Measurements from ENCODE around the gene C19orf25. TPM values are rescaled to one million over a fixed set of nuclear protein-coding genes. Genes with fewer than 3 reads are reported as not detected.
"Not testable (repeated sequence)": the region's sequence is repeated elsewhere in the genome, so short reads cannot be mapped to it uniquely, and the experiment has no call there.

Gene C19orf25
- total RNA-seq, 4 donors from 2014 or later, result 21.6 to 43.6 (median 29.8) TPM

- TF ChIP-seq EP300 (IDR thresholded peaks at IDR 0.05) (no peak), CTCF (IDR thresholded peaks at IDR 0.05) (no peak), POLR2A (IDR thresholded peaks at IDR 0.05; ENCODE audit: low read depth) (no peak), POLR2AphosphoS5 (IDR thresholded peaks at IDR 0.05) (no peak)
- no peaks in the 10 kb centered on the region for H3K9me3 ChIP-seq
- no peak overlapping the region for H3K27ac ChIP-seq (replicated peaks in 1 of 4)
- 92% methylated on average over 2 of the region's 9 CpGs for WGBS
- intact Hi-C loops (cut with DNase I), result loop anchor here (10.0 kb wide), 1 partner anchor 74 kb away; the partner anchor contains the start of gene ADAMTSL5
- peaks cover 29 to 47% (median 42%) of the 10 kb centered on the region in 4 donors for H3K4me1 ChIP-seq
- no peak overlapping the region for H3K4me3 ChIP-seq
- DNase-seq (ENCODE audit: extremely low spot score), result no peak
- peaks cover 27 to 38% (median 36%) of the 10 kb centered on the region in 4 donors for H3K36me3 ChIP-seq
- peaks cover 0 to 9% (median 9%) of the 10 kb centered on the region in 4 donors for H3K27me3 ChIP-seq
These were observed 38.0 kb downstream of the C19orf25 start for GRCh38 chr19:1441022-1441426.

- H3K36me3 ChIP-seq, result peaks cover 30 to 44% (median 40%) of the 10 kb centered on the region in 4 donors
- no peak overlapping the region for H3K4me3 ChIP-seq
- peaks cover 23 to 41% (median 36%) of the 10 kb centered on the region in 4 donors for H3K4me1 ChIP-seq
- no peak for TF ChIP-seq EP300 (IDR thresholded peaks at IDR 0.05)
- no peak for TF ChIP-seq POLR2AphosphoS5 (IDR thresholded peaks at IDR 0.05)
- TF ChIP-seq POLR2A (IDR thresholded peaks at IDR 0.05; ENCODE audit: low read depth), result no peak
- no peak for TF ChIP-seq CTCF (IDR thresholded peaks at IDR 0.05)
- no peaks in the 10 kb centered on the region for H3K9me3 ChIP-seq
- WGBS, result 82% methylated on average over 7 of the region's 15 CpGs
- H3K27ac ChIP-seq (replicated peaks in 1 of 4), result no peak overlapping the region
- intact Hi-C loops (cut with DNase I), result loop anchor here (10.0 kb wide), 1 partner anchor 74 kb away; the partner anchor contains the start of gene ADAMTSL5
- DNase-seq (ENCODE audit: extremely low spot score), result no peak
- peaks cover 0 to 3% (median 3%) of the 10 kb centered on the region in 4 donors for H3K27me3 ChIP-seq
These were observed 38.6 kb downstream of the C19orf25 start for GRCh38 chr19:1440418-1440801.

- intact Hi-C loops (cut with DNase I), result loop anchor here (10.0 kb wide), 1 partner anchor 75 kb away; the partner anchor contains the start of gene ADAMTSL5
- peaks cover 31 to 50% (median 45%) of the 10 kb centered on the region in 4 donors for H3K36me3 ChIP-seq
- H3K27ac ChIP-seq (replicated peaks in 1 of 4), result peak overlapping the region in 3 of 4 donors; percentile 79 to 90 (median 87)
- 81% methylated on average over 47 of the region's 57 CpGs for WGBS
- DNase-seq (ENCODE audit: extremely low spot score); H3K27me3 ChIP-seq; H3K9me3 ChIP-seq: not testable (repeated sequence)
- peak overlapping the region; percentile 68 to 98 (median 88) for H3K4me3 ChIP-seq
- peaks cover 17 to 35% (median 30%) of the 10 kb centered on the region in 4 donors for H3K4me1 ChIP-seq
These were observed 39.2 kb downstream of the C19orf25 start for GRCh38 chr19:1439525-1440417.

GRCh38 chr19:1438933-1439354 lies 40.1 kb downstream of the C19orf25 start:
- no peaks in the 10 kb centered on the region for H3K9me3 ChIP-seq
- peaks cover 37 to 59% (median 54%) of the 10 kb centered on the region in 4 donors for H3K36me3 ChIP-seq
- WGBS, result under 1% methylated on average over 14 of the region's 26 CpGs
- DNase-seq (ENCODE audit: extremely low spot score), result no peak
- H3K27me3 ChIP-seq, result no peaks in the 10 kb centered on the region
- TF ChIP-seq CTCF (IDR thresholded peaks at IDR 0.05), result no peak
- no peak for TF ChIP-seq POLR2AphosphoS5 (IDR thresholded peaks at IDR 0.05)
- peaks cover 15 to 32% (median 27%) of the 10 kb centered on the region in 4 donors for H3K4me1 ChIP-seq
- H3K27ac ChIP-seq (replicated peaks in 1 of 4), result peak overlapping the region; percentile 79 to 90 (median 88)
- intact Hi-C loops (cut with DNase I), result no loop called here
- peak overlapping the region; percentile 68 to 98 (median 88) for H3K4me3 ChIP-seq

All from esophagus muscularis mucosa (tissue), 4 donors.